ENCODE results near the gene PLEKHA4. TPM values are rescaled to one million over a fixed set of nuclear protein-coding genes. Genes with fewer than 3 reads are reported as not detected.

PLEKHA4 gene
- total and polyA plus RNA-seq, 9 of the 15 experiments (the other 6 are each of a cell fraction or from before 2014, with no cell fraction given), result 0.07 to 30.8 (median 11.4) TPM

DNA sequence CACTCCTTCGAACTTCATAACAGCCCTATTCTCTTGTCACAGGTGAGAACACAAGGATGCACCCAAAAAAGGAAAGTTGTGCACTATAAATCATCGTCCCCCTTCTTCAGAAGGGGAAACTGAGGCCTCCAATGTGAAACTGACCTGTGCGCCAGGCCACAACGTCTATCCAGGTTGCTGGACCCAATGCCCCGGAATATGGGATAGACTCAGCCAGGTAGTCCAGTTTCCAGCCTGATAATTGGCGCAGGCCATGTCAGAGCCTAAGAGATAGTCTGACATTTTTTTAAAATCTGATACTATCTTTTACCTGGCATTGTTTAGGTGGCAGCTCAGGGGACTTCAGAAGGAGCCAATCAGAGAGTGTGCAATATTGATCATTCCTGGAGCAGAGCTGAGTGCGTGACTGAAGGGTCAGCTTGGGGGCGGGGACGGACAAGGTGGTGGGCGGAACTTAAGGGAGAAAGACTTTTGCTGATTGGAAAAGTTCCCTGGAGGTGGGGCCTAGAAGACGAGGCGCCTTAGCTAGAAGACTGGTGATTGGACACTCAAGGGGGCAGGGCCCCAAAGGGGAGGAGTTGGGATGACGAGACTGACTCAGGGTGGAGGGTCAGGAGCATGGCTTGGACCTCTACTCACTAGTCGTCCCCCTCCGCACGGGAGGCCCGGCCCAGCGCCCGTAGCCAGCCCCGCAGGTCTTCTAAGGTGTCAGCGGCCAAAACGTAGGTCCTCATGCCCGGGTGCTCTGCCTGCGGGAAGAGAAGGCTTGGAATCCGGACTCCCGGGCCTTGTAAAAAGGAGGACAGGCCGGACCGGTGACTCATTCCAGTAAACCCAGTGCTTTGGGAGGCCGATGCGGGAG lies 8.5 kb downstream of the PLEKHA4 start (continued):
- TF ChIP-seq, protein P1, sequence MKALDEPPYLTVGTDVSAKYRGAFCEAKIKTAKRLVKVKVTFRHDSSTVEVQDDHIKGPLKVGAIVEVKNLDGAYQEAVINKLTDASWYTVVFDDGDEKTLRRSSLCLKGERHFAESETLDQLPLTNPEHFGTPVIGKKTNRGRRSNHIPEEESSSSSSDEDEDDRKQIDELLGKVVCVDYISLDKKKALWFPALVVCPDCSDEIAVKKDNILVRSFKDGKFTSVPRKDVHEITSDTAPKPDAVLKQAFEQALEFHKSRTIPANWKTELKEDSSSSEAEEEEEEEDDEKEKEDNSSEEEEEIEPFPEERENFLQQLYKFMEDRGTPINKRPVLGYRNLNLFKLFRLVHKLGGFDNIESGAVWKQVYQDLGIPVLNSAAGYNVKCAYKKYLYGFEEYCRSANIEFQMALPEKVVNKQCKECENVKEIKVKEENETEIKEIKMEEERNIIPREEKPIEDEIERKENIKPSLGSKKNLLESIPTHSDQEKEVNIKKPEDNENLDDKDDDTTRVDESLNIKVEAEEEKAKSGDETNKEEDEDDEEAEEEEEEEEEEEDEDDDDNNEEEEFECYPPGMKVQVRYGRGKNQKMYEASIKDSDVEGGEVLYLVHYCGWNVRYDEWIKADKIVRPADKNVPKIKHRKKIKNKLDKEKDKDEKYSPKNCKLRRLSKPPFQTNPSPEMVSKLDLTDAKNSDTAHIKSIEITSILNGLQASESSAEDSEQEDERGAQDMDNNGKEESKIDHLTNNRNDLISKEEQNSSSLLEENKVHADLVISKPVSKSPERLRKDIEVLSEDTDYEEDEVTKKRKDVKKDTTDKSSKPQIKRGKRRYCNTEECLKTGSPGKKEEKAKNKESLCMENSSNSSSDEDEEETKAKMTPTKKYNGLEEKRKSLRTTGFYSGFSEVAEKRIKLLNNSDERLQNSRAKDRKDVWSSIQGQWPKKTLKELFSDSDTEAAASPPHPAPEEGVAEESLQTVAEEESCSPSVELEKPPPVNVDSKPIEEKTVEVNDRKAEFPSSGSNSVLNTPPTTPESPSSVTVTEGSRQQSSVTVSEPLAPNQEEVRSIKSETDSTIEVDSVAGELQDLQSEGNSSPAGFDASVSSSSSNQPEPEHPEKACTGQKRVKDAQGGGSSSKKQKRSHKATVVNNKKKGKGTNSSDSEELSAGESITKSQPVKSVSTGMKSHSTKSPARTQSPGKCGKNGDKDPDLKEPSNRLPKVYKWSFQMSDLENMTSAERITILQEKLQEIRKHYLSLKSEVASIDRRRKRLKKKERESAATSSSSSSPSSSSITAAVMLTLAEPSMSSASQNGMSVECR (CRISPR knock-in tag; IDR thresholded peaks at IDR 0.05), result peak; percentile 35
- TF ChIP-seq ZNF41 (CRISPR knock-in tag; conservative IDR thresholded peaks at IDR 0.05) (no peak), DDX20 (tag; IDR thresholded peaks at IDR 0.05; ENCODE audit: low read depth) (no peak), MEF2D (tag; conservative IDR thresholded peaks at IDR 0.05; ENCODE audit: low read depth) (no peak), HLTF (IDR thresholded peaks at IDR 0.05) (no peak), SMARCA5 (IDR thresholded peaks at IDR 0.05) (no peak), L3MBTL2 (IDR thresholded peaks at IDR 0.05) (peak; percentile 21), ZNF778 (CRISPR knock-in tag; IDR thresholded peaks at IDR 0.05) (no peak), TEAD1 (CRISPR knock-in tag; IDR thresholded peaks at IDR 0.05) (0 out of 4 replicates have a peak, but pooled peaks of 1 of the 2 experiments have one; percentile 49), RBM34 (IDR thresholded peaks at IDR 0.05; ENCODE audit: borderline replicate concordance, insufficient read depth, low read length) (no peak), SUPT5H (IDR thresholded peaks at IDR 0.05) (peak; percentile 66), FOS (IDR thresholded peaks at IDR 0.05; ENCODE audit: extremely low read depth, insufficient read length) (peak; percentile 69), SMAD4 (CRISPR knock-in tag; conservative IDR thresholded peaks at IDR 0.05) (0 out of 2 replicates have a peak, but pooled peaks have one; percentile 9), SIRT6 (IDR thresholded peaks at IDR 0.05; ENCODE audit: low read depth, low read length) (no peak), MAFF (IDR thresholded peaks at IDR 0.05; ENCODE audit: low read length) (no peak), ARID2 (IDR thresholded peaks at IDR 0.05) (no peak)
- TF ChIP-seq, protein P2, sequence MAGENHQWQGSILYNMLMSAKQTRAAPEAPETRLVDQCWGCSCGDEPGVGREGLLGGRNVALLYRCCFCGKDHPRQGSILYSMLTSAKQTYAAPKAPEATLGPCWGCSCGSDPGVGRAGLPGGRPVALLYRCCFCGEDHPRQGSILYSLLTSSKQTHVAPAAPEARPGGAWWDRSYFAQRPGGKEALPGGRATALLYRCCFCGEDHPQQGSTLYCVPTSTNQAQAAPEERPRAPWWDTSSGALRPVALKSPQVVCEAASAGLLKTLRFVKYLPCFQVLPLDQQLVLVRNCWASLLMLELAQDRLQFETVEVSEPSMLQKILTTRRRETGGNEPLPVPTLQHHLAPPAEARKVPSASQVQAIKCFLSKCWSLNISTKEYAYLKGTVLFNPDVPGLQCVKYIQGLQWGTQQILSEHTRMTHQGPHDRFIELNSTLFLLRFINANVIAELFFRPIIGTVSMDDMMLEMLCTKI (IDR thresholded peaks at IDR 0.05; ENCODE audit: partially characterized antibody), result no peak
- TF ChIP-seq, protein P3, sequence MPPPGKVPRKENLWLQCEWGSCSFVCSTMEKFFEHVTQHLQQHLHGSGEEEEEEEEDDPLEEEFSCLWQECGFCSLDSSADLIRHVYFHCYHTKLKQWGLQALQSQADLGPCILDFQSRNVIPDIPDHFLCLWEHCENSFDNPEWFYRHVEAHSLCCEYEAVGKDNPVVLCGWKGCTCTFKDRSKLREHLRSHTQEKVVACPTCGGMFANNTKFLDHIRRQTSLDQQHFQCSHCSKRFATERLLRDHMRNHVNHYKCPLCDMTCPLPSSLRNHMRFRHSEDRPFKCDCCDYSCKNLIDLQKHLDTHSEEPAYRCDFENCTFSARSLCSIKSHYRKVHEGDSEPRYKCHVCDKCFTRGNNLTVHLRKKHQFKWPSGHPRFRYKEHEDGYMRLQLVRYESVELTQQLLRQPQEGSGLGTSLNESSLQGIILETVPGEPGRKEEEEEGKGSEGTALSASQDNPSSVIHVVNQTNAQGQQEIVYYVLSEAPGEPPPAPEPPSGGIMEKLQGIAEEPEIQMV (tag; conservative IDR thresholded peaks at IDR 0.05; ENCODE audit: low read depth), result no peak
- TF ChIP-seq, protein P4, sequence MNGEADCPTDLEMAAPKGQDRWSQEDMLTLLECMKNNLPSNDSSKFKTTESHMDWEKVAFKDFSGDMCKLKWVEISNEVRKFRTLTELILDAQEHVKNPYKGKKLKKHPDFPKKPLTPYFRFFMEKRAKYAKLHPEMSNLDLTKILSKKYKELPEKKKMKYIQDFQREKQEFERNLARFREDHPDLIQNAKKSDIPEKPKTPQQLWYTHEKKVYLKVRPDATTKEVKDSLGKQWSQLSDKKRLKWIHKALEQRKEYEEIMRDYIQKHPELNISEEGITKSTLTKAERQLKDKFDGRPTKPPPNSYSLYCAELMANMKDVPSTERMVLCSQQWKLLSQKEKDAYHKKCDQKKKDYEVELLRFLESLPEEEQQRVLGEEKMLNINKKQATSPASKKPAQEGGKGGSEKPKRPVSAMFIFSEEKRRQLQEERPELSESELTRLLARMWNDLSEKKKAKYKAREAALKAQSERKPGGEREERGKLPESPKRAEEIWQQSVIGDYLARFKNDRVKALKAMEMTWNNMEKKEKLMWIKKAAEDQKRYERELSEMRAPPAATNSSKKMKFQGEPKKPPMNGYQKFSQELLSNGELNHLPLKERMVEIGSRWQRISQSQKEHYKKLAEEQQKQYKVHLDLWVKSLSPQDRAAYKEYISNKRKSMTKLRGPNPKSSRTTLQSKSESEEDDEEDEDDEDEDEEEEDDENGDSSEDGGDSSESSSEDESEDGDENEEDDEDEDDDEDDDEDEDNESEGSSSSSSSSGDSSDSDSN (IDR thresholded peaks at IDR 0.05; ENCODE audit: borderline replicate concordance in 1 of 2, low read depth in 2 of 2, low read length in 2 of 2), result no peak
